ENCODE results near the gene LSM14A. TPM values are rescaled to one million over a fixed set of nuclear protein-coding genes. Genes with fewer than 3 reads are reported as not detected.
"Not testable (repeated sequence)": the region's sequence is repeated elsewhere in the genome, so short reads cannot be mapped to it uniquely, and the experiment has no call there.

Gene LSM14A
- total RNA-seq, 1 experiment from 2014 or later, result 161 TPM

GRCh38 chr19:34216745-34217219 is 44.5 kb downstream of the LSM14A start:
- Mint-ChIP-seq H3K36me3 (peaks cover 45% of the 10 kb centered on the region), H3K27ac (peak overlapping the region; percentile 60; the same call in 1 of the 2 replicates)
- CTCF ChIA-PET, result interaction anchor here (1.0 kb wide), 2 partner anchors 438 to 439 kb away, joined by 3 to 5 read pairs; no protein-coding TSS in a partner anchor
- H3K4me1 Mint-ChIP-seq; H3K4me3 Mint-ChIP-seq; ATAC-seq; H3K27me3 Mint-ChIP-seq (ENCODE audit: low read depth); POLR2A ChIA-PET; H3K9me3 Mint-ChIP-seq; DNase-seq (ENCODE audit: low spot score): not testable (repeated sequence)

DNA sequence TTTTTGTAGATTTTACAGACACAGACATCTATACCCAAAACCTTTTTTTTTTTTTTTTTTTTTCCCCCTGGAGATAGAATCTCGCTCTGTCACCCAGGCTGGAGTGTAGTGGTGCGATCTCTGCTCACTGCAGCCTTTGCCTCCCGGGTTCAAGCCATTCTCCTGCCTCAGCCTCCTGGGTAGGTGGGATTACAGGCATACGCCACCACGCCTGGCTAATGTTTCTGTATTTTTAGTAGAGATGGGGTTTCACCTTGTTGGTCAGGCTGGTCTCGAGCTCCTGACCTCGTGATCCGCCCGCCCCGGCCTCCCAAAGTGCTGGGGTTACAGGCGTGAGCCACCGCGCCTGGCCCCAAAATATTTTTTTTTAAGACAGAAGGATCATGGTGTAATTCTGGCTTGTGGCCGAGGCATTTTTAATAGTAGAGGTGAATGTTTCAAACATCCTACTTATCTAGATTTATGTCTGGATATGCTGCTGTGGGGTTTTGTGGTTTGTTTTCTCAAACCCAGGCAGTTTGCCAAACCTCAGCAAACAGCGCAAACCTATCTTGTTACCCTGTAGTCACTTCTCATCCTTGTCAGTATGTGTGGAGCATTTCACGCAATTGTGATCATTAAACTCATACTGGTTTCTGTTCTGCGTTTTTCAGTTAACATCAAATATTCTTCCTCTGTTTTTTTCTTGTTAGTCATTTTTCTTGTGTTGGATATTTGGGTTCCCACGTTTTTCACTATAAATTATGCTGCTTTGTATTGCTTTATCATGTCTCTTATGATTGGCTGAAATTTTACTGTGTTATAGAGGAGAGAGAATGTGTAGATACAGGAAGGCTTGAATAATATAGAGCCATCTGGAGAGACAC is 45.9 kb downstream of the LSM14A start:
- ATAC-seq (no peak), DNase-seq (ENCODE audit: low spot score) (no peak)
- POLR2A ChIA-PET, result no interaction called here
- peaks cover 54% of the 10 kb centered on the region for H3K36me3 Mint-ChIP-seq
- H3K9me3 Mint-ChIP-seq, result no peaks in the 10 kb centered on the region
- H3K4me3 Mint-ChIP-seq, result no peak overlapping the region
- TF ChIP-seq NR2C2 (CRISPR knock-in tag; IDR thresholded peaks at IDR 0.05) (no peak), CBFB (CRISPR knock-in tag; IDR thresholded peaks at IDR 0.05; ENCODE audit: low read depth) (no peak), PRDM15 (CRISPR knock-in tag; IDR thresholded peaks at IDR 0.05) (no peak), KAT7 (CRISPR knock-in tag; IDR thresholded peaks at IDR 0.05; ENCODE audit: borderline replicate concordance) (no peak), IRF1 (CRISPR knock-in tag; IDR thresholded peaks at IDR 0.05) (no peak), RORB (CRISPR knock-in tag; IDR thresholded peaks at IDR 0.05) (no peak), NFYB (CRISPR knock-in tag; conservative IDR thresholded peaks at IDR 0.05; ENCODE audit: low read depth) (no peak), SMAD3 (CRISPR knock-in tag; IDR thresholded peaks at IDR 0.05; ENCODE audit: borderline replicate concordance) (no peak), TP53 (CRISPR knock-in tag; IDR thresholded peaks at IDR 0.05) (no peak), GABPB1 (CRISPR knock-in tag; IDR thresholded peaks at IDR 0.05) (no peak), GTF2I (CRISPR knock-in tag; conservative IDR thresholded peaks at IDR 0.05) (no peak), PRRX2 (CRISPR knock-in tag; IDR thresholded peaks at IDR 0.05) (no peak)
- TF ChIP-seq, protein P1, sequence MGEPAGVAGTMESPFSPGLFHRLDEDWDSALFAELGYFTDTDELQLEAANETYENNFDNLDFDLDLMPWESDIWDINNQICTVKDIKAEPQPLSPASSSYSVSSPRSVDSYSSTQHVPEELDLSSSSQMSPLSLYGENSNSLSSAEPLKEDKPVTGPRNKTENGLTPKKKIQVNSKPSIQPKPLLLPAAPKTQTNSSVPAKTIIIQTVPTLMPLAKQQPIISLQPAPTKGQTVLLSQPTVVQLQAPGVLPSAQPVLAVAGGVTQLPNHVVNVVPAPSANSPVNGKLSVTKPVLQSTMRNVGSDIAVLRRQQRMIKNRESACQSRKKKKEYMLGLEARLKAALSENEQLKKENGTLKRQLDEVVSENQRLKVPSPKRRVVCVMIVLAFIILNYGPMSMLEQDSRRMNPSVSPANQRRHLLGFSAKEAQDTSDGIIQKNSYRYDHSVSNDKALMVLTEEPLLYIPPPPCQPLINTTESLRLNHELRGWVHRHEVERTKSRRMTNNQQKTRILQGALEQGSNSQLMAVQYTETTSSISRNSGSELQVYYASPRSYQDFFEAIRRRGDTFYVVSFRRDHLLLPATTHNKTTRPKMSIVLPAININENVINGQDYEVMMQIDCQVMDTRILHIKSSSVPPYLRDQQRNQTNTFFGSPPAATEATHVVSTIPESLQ (CRISPR knock-in tag; IDR thresholded peaks at IDR 0.05), result no peak
- TF ChIP-seq, protein P2, sequence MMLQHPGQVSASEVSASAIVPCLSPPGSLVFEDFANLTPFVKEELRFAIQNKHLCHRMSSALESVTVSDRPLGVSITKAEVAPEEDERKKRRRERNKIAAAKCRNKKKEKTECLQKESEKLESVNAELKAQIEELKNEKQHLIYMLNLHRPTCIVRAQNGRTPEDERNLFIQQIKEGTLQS (CRISPR knock-in tag; conservative IDR thresholded peaks at IDR 0.05), result no peak
- no peaks in the 10 kb centered on the region for H3K27me3 Mint-ChIP-seq (ENCODE audit: low read depth)
- peak overlapping the region; percentile 4; the same call in 1 of the 2 replicates for H3K27ac Mint-ChIP-seq
- H3K4me1 Mint-ChIP-seq, result no peaks in the 10 kb centered on the region; the same call in 1 of the 2 replicates
- CTCF ChIA-PET, result no interaction called here

GRCh38 chr19:34218818-34219164 is 46.5 kb downstream of the LSM14A start:
- DNase-seq (ENCODE audit: low spot score), result no peak
- Mint-ChIP-seq H3K27ac (peak overlapping the region; percentile 4; the same call in 1 of the 2 replicates), H3K27me3 (ENCODE audit: low read depth) (no peaks in the 10 kb centered on the region), H3K9me3 (no peaks in the 10 kb centered on the region), H3K4me3 (no peak overlapping the region), H3K4me1 (peaks cover 5% of the 10 kb centered on the region), H3K36me3 (peaks cover 60% of the 10 kb centered on the region)
- POLR2A ChIA-PET, result no interaction called here
- ATAC-seq, result no peak
- CTCF ChIA-PET, result interaction anchor here (1.2 kb wide), 1 partner anchor 26 kb away, joined by 3 read pairs; no protein-coding TSS in a partner anchor
- TF ChIP-seq KAT7 (CRISPR knock-in tag; IDR thresholded peaks at IDR 0.05; ENCODE audit: borderline replicate concordance) (no peak), ZNF232 (CRISPR knock-in tag; IDR thresholded peaks at IDR 0.05) (no peak), CBFB (CRISPR knock-in tag; IDR thresholded peaks at IDR 0.05; ENCODE audit: low read depth) (no peak), ETV6 (CRISPR knock-in tag; IDR thresholded peaks at IDR 0.05) (no peak), OVOL2 (CRISPR knock-in tag; IDR thresholded peaks at IDR 0.05; ENCODE audit: borderline replicate concordance) (no peak), ATF1 (CRISPR knock-in tag; IDR thresholded peaks at IDR 0.05) (no peak), MLX (CRISPR knock-in tag; IDR thresholded peaks at IDR 0.05) (no peak), NFE2L1 (CRISPR knock-in tag; IDR thresholded peaks at IDR 0.05) (no peak), E2F4 (CRISPR knock-in tag; IDR thresholded peaks at IDR 0.05; ENCODE audit: borderline replicate concordance, low read depth) (no peak), ZNF219 (CRISPR knock-in tag; IDR thresholded peaks at IDR 0.05; ENCODE audit: borderline replicate concordance) (no peak), EMX1 (CRISPR knock-in tag; IDR thresholded peaks at IDR 0.05) (no peak)
